Upper lobe of left lung (tissue), 6 donors: ENCODE results near the gene EEF1E1. TPM values are rescaled to one million over a fixed set of nuclear protein-coding genes. Genes with fewer than 3 reads are reported as not detected.
A peak's percentile ranks its signal among the peaks of the same experiment; 100 is the strongest.

ENCODE experiments used
- ATAC-seq, 2 donors: fragments of 200-7000 bp; cut with Tn5 transposase; one replicate each; pipeline ENCODE4 v1.9.1; 2022; ENCODE audit warnings: mild to moderate bottlenecking in 2 of 2, moderate library complexity in 2 of 2; ENCODE audit not compliant: low FRiP score in 2 of 2
- DNase-seq, 2 donors: peaks; one replicate each; pipeline ENCODE4 v3.0.0-alpha.2; 2019 to 2020
- H3K27ac ChIP-seq, 4 donors: fragments of 200-600 bp; sonication (generic); one replicate each; pipeline ENCODE4 v1.5.1; 2016 to 2019
- H3K27me3 ChIP-seq, 4 donors: fragments of 200-600 bp; sonication (generic); one replicate each; pipeline ENCODE4 v1.5.1; 2017 to 2019
- H3K36me3 ChIP-seq, 4 donors: fragments of 200-600 bp; sonication (generic); one replicate each; pipeline ENCODE4 v1.5.1; 2016 to 2019
- H3K4me1 ChIP-seq, 4 donors: fragments of 200-600 bp; sonication (generic); one replicate each; pipeline ENCODE4 v1.5.1; 2018 to 2019
- H3K4me3 ChIP-seq, 4 donors: fragments of 200-600 bp; sonication (generic); one replicate each; pipeline ENCODE4 v1.5.1; 2017 to 2019; ENCODE audit warnings: mild to moderate bottlenecking in 2 of 4, moderate library complexity in 1 of 4
- H3K9me3 ChIP-seq, 4 donors: fragments of 200-600 bp; sonication (generic); one replicate each; pipeline ENCODE4 v1.5.1; 2018 to 2019
- CTCF ChIP-seq, 6 experiments: fragments of 450-650 bp in 4 of 6; fragments of 200-600 bp in 2 of 6; sonication (generic) in 2 of 6; IDR thresholded peaks; one replicate each; pipeline ENCODE4 v1.5.1; 2016 to 2019; ENCODE audit warnings: antibody characterized with exemption in 6 of 6
- EP300 ChIP-seq, 4 donors: sonication (generic); formaldehyde crosslinking; IDR thresholded peaks; one replicate each; pipeline ENCODE4 v1.5.1; 2017; ENCODE audit warnings: antibody characterized with exemption in 4 of 4, control low read depth in 2 of 4
- POLR2A ChIP-seq, 4 donors: fragments of 450-650 bp; IDR thresholded peaks; one replicate each; pipeline ENCODE4 v1.5.1; 2016 to 2017; ENCODE audit warnings: antibody characterized with exemption in 4 of 4, mild to moderate bottlenecking in 2 of 4
- POLR2AphosphoS5 ChIP-seq, 2 donors: sonication (generic); formaldehyde crosslinking; IDR thresholded peaks; one replicate each; pipeline ENCODE4 v1.5.1; 2017; ENCODE audit warnings: antibody characterized with exemption in 2 of 2
- WGBS, 2 donors: methylation state at CpG; one replicate each; pipeline ENCODE4 v1.1.5; 2017 to 2018; 5-methylcytosine and 5-hydroxymethylcytosine counted together
- total RNA-seq, 6 donors: library from RNA; depleted of rRNA in 4 of 6; stranded (reverse); fragments of >200 nt in 4 of 6; gene quantifications; one replicate each; pipeline versions ENCODE4 v1.1.0 to v1.2.1, GENCODE V29; 2016 to 2021
- donor health status: DM: no; HTN: no; CAD: no; lungs with moderate emphysema.
- donor health status: DM: no; HTN: yes; CAD: no; lungs with severe emphysema.

Gene EEF1E1
- total RNA-seq, 6 donors from 2014 or later, result 7.7 to 59.9 (median 15.3) TPM

- Histone ChIP-seq H3K27me3 (no peaks in the 10 kb centered on the region), H3K27ac (no peak overlapping the region), H3K9me3 (no peaks in the 10 kb centered on the region), H3K4me1 (peaks cover 13 to 38% (median 23%) of the 10 kb centered on the region in 4 donors), H3K4me3 (no peak overlapping the region), H3K36me3 (peaks cover 0 to 33% (median 15%) of the 10 kb centered on the region in 4 donors)
- ATAC-seq, result no peak
- WGBS, 2 donors, result 92 to 94% methylated on average over 4 of the region's 4 CpGs
- DNase-seq, result no peak
- TF ChIP-seq POLR2A (IDR thresholded peaks at IDR 0.05) (no peak), POLR2AphosphoS5 (IDR thresholded peaks at IDR 0.05) (no peak), CTCF (IDR thresholded peaks at IDR 0.05) (no peak), EP300 (IDR thresholded peaks at IDR 0.05) (no peak)
Observed at GRCh38 chr6:8084586-8084985, 17.8 kb downstream of the EEF1E1 start.

- 72 to 73% methylated on average over 11 of the region's 11 CpGs for WGBS, 2 donors
- Histone ChIP-seq H3K4me1 (peaks cover 13 to 38% (median 23%) of the 10 kb centered on the region in 4 donors), H3K36me3 (peaks cover 0 to 19% (median 4%) of the 10 kb centered on the region in 4 donors), H3K27me3 (no peaks in the 10 kb centered on the region), H3K4me3 (no peak overlapping the region), H3K9me3 (no peaks in the 10 kb centered on the region), H3K27ac (peak overlapping the region in 3 of 4 donors; percentile 18 to 45 (median 31))
- no peak for TF ChIP-seq POLR2AphosphoS5 (IDR thresholded peaks at IDR 0.05)
- no peak for TF ChIP-seq CTCF (IDR thresholded peaks at IDR 0.05)
- TF ChIP-seq EP300 (IDR thresholded peaks at IDR 0.05), result no peak
- TF ChIP-seq POLR2A (IDR thresholded peaks at IDR 0.05), result no peak
- no peak for DNase-seq
- ATAC-seq, result peak; percentile 15 to 79
Observed at GRCh38 chr6:8082954-8083858, 19.1 kb downstream of the EEF1E1 start.

GRCh38 chr6:8082572-8082953 is 19.8 kb downstream of the EEF1E1 start:
- ATAC-seq (no peak), DNase-seq (no peak)
- no peaks in the 10 kb centered on the region for H3K27me3 ChIP-seq
- H3K4me1 ChIP-seq, result peaks cover 13 to 38% (median 23%) of the 10 kb centered on the region in 4 donors
- no peak overlapping the region for H3K4me3 ChIP-seq
- peaks cover 0 to 13% (median 2%) of the 10 kb centered on the region in 4 donors for H3K36me3 ChIP-seq
- TF ChIP-seq EP300 (IDR thresholded peaks at IDR 0.05), result no peak
- H3K9me3 ChIP-seq, result no peaks in the 10 kb centered on the region
- 89 to 97% methylated on average over 1 of the region's 1 CpG for WGBS, 2 donors
- H3K27ac ChIP-seq, result peak overlapping the region in 3 of 4 donors; percentile 18 to 45 (median 31)

- ATAC-seq (peak in 1 of 2 donors; percentile 77), DNase-seq (no peak)
- TF ChIP-seq EP300 (IDR thresholded peaks at IDR 0.05) (no peak), CTCF (IDR thresholded peaks at IDR 0.05) (no peak), POLR2AphosphoS5 (IDR thresholded peaks at IDR 0.05) (no peak), POLR2A (IDR thresholded peaks at IDR 0.05) (no peak)
- Histone ChIP-seq H3K9me3 (no peaks in the 10 kb centered on the region), H3K27me3 (no peaks in the 10 kb centered on the region), H3K36me3 (no peaks in the 10 kb centered on the region), H3K4me3 (no peak overlapping the region), H3K27ac (peak overlapping the region in 2 of 4 donors; percentile 3 to 25), H3K4me1 (peaks cover 13 to 38% (median 23%) of the 10 kb centered on the region in 4 donors)
- WGBS, 2 donors, result 52 to 65% methylated on average over 4 of the region's 4 CpGs
Observed at GRCh38 chr6:8080362-8081151, 21.8 kb downstream of the EEF1E1 start.

- no peak overlapping the region for H3K4me3 ChIP-seq
- H3K27me3 ChIP-seq, result no peaks in the 10 kb centered on the region
- H3K9me3 ChIP-seq, result no peaks in the 10 kb centered on the region
- no peak for TF ChIP-seq POLR2A (IDR thresholded peaks at IDR 0.05)
- TF ChIP-seq EP300 (IDR thresholded peaks at IDR 0.05), result no peak
- TF ChIP-seq CTCF (IDR thresholded peaks at IDR 0.05), result no peak
- no peak for TF ChIP-seq POLR2AphosphoS5 (IDR thresholded peaks at IDR 0.05)
- H3K27ac ChIP-seq, result no peak overlapping the region
- WGBS, 2 donors, result 86 to 94% methylated on average over 2 of the region's 2 CpGs
- no peak for DNase-seq
- H3K4me1 ChIP-seq, result peaks cover 4 to 27% (median 22%) of the 10 kb centered on the region in 4 donors
- H3K36me3 ChIP-seq, result no peaks in the 10 kb centered on the region
- no peak for ATAC-seq
Observed at GRCh38 chr6:8079126-8079525, 23.2 kb downstream of the EEF1E1 start.
